ENCODE data around the gene DUSP2.

DUSP2 gene, protein sequence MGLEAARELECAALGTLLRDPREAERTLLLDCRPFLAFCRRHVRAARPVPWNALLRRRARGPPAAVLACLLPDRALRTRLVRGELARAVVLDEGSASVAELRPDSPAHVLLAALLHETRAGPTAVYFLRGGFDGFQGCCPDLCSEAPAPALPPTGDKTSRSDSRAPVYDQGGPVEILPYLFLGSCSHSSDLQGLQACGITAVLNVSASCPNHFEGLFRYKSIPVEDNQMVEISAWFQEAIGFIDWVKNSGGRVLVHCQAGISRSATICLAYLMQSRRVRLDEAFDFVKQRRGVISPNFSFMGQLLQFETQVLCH

GRCh38 chr2:96145036-96145847 is at the start of gene DUSP2:
TSS of gene DUSP2 (minus strand) at chr2:96145440. CDS start at chr2:96145354, 86 bp downstream.
- DNase-seq (ENCODE audit: low read depth) = peak; percentile 98
- TF ChIP-seq MYC (IDR thresholded peaks at IDR 0.05; ENCODE audit: low read depth, low read length) = peak; percentile 91
- TF ChIP-seq, protein P1, sequence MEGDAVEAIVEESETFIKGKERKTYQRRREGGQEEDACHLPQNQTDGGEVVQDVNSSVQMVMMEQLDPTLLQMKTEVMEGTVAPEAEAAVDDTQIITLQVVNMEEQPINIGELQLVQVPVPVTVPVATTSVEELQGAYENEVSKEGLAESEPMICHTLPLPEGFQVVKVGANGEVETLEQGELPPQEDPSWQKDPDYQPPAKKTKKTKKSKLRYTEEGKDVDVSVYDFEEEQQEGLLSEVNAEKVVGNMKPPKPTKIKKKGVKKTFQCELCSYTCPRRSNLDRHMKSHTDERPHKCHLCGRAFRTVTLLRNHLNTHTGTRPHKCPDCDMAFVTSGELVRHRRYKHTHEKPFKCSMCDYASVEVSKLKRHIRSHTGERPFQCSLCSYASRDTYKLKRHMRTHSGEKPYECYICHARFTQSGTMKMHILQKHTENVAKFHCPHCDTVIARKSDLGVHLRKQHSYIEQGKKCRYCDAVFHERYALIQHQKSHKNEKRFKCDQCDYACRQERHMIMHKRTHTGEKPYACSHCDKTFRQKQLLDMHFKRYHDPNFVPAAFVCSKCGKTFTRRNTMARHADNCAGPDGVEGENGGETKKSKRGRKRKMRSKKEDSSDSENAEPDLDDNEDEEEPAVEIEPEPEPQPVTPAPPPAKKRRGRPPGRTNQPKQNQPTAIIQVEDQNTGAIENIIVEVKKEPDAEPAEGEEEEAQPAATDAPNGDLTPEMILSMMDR (IDR thresholded peaks at IDR 0.05; ENCODE audit: low read depth, low read length) = no peak
- peak; percentile 97 for TF ChIP-seq POLR2A (IDR thresholded peaks at IDR 0.05; ENCODE audit: extremely low read depth, insufficient read length)
- TF ChIP-seq, protein P2, sequence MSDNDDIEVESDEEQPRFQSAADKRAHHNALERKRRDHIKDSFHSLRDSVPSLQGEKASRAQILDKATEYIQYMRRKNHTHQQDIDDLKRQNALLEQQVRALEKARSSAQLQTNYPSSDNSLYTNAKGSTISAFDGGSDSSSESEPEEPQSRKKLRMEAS (IDR thresholded peaks at IDR 0.05; ENCODE audit: low read depth, low read length) = peak; percentile 82
- H3K4me3 ChIP-seq (ENCODE audit: low read depth, low read length) = peak within 1 kb of the TSS; percentile 84

DNA sequence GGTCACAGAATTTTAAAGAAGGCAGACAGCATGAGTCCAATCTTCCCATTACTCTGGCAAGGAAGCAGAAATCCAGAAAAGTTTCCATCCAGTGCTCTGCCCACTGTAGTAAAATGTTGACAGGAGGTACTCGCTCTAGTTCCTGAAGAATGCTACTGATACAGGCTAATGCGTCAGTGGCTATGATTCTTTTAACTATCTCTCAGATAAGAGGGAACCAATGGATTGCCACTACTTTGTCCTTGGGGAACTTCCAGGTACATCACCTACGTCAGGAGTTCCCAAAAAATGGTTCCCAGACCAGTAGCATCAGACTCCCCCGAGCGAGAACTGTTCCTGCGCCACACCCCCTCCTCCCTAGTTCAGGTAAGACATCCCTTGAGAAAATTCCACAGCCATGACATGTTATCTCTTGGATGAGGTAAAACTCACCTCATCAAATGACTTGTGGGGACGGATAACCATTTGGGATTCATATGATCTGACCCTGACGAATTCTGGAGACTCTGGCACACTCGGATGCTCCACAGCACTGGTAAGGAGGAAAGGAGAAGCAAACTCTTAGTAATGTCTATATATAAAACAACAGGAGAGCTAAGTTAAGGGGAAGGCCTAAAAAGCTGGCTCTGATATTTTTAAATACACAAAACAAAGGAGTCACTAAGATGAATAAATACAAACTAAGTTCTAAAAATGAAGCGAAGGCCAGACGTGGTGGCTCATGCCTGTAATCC is 46.9 kb upstream of the DUSP2 start:
- DNase-seq (ENCODE audit: low read depth) = no peak
- TF ChIP-seq MYC (IDR thresholded peaks at IDR 0.05; ENCODE audit: low read depth, low read length) (no peak), POLR2A (IDR thresholded peaks at IDR 0.05; ENCODE audit: extremely low read depth, insufficient read length) (no peak)
- TF ChIP-seq, protein P2 (IDR thresholded peaks at IDR 0.05; ENCODE audit: low read depth, low read length) = no peak
- TF ChIP-seq, protein P1 (IDR thresholded peaks at IDR 0.05; ENCODE audit: low read depth, low read length) = no peak
- no peak overlapping the region for H3K4me3 ChIP-seq (ENCODE audit: low read depth, low read length)

DNA sequence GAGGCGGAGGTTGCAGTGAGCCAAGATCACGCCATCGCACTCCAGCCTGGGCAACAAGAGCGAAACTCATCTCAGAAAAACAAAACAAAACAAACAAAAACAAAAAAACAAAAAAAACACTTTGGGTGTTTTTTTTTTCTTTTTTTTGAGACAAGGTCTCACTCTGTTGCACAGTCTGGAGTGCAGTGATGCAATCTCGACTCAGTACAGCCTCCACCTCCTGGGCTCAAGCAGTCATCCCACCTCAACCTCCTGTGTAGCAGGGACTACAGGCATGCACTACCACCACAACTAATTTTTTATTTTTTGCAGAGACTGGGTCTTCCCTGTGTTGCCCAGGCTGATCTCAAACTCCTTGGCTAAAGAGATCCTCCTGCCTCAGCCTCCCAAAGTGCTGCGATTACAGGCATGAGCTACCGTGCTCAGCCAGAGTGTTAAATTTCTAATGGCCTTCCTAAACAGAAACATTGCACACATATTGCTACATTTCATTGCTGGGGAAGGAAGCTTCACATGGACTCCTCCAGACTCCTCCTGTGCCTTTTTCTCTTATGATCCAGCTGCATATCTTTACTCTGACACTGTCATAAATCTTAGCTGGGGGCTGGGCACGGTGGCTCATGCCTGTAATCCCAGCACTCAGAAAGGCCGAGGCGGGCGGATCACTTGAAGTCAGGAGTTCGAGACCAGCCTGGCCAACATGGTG is 43.7 kb upstream of the DUSP2 start:
- TF ChIP-seq, protein P1 (IDR thresholded peaks at IDR 0.05; ENCODE audit: low read depth, low read length) = no peak
- TF ChIP-seq, protein P2 (IDR thresholded peaks at IDR 0.05; ENCODE audit: low read depth, low read length) = no peak
- TF ChIP-seq POLR2A (IDR thresholded peaks at IDR 0.05; ENCODE audit: extremely low read depth, insufficient read length) (no peak), MYC (IDR thresholded peaks at IDR 0.05; ENCODE audit: low read depth, low read length) (no peak)

DNA sequence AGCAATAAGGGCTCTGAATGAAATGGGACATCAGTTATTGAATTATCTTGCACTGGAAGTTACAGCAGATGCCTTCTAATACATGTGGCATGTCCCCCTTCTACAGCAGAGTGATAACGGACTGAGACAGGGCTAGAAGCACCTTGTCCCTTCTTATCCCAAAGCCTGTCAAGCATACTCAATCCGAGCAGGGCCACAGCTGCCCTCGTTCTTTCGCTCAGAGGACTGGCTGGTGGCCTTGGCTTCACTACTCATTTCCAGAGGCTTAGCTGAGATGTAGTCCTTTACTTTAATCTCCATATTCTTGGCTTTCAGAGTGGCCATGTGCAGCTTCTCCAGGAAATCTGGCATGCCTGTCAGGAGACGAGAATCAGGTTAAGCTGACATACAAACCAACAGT is 41.3 kb upstream of the DUSP2 start:
- DNase-seq (ENCODE audit: low read depth) = no peak
- H3K4me3 ChIP-seq (ENCODE audit: low read depth, low read length) = no peak overlapping the region
- no peak for TF ChIP-seq POLR2A (IDR thresholded peaks at IDR 0.05; ENCODE audit: extremely low read depth, insufficient read length)
- TF ChIP-seq, protein P1 (IDR thresholded peaks at IDR 0.05; ENCODE audit: low read depth, low read length) = no peak

More for the DNA sequence above, 43.7 kb upstream of the DUSP2 start:
- no peak for DNase-seq (ENCODE audit: low read depth)
- no peak overlapping the region for H3K4me3 ChIP-seq (ENCODE audit: low read depth, low read length)

GRCh38 chr2:96185516-96185915 is 40.3 kb upstream of the DUSP2 start:
- DNase-seq (ENCODE audit: low read depth) = no peak
- H3K4me3 ChIP-seq (ENCODE audit: low read depth, low read length) = no peak overlapping the region
- no peak for TF ChIP-seq MYC (IDR thresholded peaks at IDR 0.05; ENCODE audit: low read depth, low read length)
- TF ChIP-seq POLR2A (IDR thresholded peaks at IDR 0.05; ENCODE audit: extremely low read depth, insufficient read length) = no peak
- TF ChIP-seq, protein P2 (IDR thresholded peaks at IDR 0.05; ENCODE audit: low read depth, low read length) = no peak
